Measurements from ENCODE around the gene CD68. TPM values are rescaled to one million over a fixed set of nuclear protein-coding genes. Genes with fewer than 3 reads are reported as not detected.

Gene CD68
- total and polyA plus RNA-seq, 8 donors: 23.1 to 427 (median 33.5) TPM

DNA sequence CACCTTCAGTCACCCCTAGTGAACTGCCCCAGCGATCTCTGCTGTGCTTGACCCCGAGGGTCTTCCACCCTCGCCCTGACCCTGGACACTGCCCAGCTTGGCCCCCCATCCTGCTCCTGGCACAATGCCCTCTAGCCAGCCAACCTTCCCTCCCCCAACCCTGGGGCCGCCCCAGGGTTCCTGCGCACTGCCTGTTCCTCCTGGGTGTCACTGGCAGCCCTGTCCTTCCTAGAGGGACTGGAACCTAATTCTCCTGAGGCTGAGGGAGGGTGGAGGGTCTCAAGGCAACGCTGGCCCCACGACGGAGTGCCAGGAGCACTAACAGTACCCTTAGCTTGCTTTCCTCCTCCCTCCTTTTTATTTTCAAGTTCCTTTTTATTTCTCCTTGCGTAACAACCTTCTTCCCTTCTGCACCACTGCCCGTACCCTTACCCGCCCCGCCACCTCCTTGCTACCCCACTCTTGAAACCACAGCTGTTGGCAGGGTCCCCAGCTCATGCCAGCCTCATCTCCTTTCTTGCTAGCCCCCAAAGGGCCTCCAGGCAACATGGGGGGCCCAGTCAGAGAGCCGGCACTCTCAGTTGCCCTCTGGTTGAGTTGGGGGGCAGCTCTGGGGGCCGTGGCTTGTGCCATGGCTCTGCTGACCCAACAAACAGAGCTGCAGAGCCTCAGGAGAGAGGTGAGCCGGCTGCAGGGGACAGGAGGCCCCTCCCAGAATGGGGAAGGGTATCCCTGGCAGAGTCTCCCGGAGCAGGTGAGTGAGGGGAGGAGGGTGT is 20.7 kb upstream of the CD68 start, which contains the start of gene TNFSF13:
Gene TNFSF13, plus strand, starts transcription at position 207 of the 776 bp plus-strand sequence. Its CDS starts 290 bp downstream, at position 497.
- DNase-seq: peak in 2 of 4 donors; percentile 63 to 88
- H3K4me1 ChIP-seq: peaks cover 44 to 74% of the 10 kb centered on the region in 2 donors
- peak within 1 kb of the TSS; percentile 93 to 97 for H3K27ac ChIP-seq
- peak within 1 kb of the TSS; percentile 36 to 82 for H3K4me3 ChIP-seq
- H3K27me3 ChIP-seq: no peaks in the 10 kb centered on the region
- peak; percentile 19 for ATAC-seq
- TF ChIP-seq, protein P1, sequence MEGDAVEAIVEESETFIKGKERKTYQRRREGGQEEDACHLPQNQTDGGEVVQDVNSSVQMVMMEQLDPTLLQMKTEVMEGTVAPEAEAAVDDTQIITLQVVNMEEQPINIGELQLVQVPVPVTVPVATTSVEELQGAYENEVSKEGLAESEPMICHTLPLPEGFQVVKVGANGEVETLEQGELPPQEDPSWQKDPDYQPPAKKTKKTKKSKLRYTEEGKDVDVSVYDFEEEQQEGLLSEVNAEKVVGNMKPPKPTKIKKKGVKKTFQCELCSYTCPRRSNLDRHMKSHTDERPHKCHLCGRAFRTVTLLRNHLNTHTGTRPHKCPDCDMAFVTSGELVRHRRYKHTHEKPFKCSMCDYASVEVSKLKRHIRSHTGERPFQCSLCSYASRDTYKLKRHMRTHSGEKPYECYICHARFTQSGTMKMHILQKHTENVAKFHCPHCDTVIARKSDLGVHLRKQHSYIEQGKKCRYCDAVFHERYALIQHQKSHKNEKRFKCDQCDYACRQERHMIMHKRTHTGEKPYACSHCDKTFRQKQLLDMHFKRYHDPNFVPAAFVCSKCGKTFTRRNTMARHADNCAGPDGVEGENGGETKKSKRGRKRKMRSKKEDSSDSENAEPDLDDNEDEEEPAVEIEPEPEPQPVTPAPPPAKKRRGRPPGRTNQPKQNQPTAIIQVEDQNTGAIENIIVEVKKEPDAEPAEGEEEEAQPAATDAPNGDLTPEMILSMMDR (IDR thresholded peaks at IDR 0.05): no peak
- intact Hi-C loops (cut with DNase I): no loop called here
- H3K36me3 ChIP-seq: peaks cover 0 to 15% of the 10 kb centered on the region in 2 donors
- no peaks in the 10 kb centered on the region for H3K9me3 ChIP-seq

DNA sequence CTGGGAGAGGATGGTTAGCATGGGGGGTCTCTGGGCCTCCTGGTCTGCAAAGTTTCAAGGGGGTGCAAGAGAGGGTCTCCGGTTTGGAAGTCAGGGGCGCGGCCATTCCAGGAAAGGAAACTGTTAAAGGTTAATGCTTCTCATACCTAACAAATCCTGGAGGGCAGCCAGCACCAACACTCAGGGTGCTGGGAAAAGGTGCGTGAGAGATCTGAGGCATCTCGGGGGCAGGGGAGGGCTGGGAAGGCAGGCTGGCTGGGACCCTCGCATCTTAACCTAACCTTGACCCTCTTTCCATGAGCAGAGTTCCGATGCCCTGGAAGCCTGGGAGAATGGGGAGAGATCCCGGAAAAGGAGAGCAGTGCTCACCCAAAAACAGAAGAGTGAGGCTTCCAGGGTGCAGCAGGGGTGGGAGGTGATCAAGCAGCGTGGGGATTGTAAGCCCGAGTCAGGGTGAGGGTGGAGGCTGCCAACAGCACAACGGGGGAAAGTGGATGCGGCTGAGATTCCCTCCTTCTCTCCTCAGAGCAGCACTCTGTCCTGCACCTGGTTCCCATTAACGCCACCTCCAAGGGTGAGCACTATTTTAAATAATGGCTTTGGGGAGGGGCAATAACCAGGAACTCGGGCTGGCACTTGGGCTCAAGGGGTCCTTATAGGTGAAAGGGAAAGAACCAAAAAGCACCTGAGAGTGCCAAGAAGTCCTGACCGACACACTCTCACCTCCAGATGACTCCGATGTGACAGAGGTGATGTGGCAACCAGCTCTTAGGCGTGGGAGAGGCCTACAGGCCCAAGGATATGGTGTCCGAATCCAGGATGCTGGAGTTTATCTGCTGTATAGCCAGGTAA is 19.9 kb upstream of the CD68 start:
- H3K36me3 ChIP-seq: peaks cover 0 to 23% of the 10 kb centered on the region in 2 donors
- H3K27ac ChIP-seq: peak overlapping the region; percentile 93 to 97
- TF ChIP-seq, protein P1 (IDR thresholded peaks at IDR 0.05): no peak
- ATAC-seq (peak; percentile 10), DNase-seq (peak in 1 of 4 donors; percentile 65)
- H3K9me3 ChIP-seq: no peaks in the 10 kb centered on the region
- H3K27me3 ChIP-seq: no peaks in the 10 kb centered on the region
- intact Hi-C loops (cut with DNase I): loop anchor here in 1 of 2 donors (5.0 kb wide), 2 partner anchors 47 to 202 kb away; partner anchors contain the start of gene TMEM95
- peaks cover 44 to 77% of the 10 kb centered on the region in 2 donors for H3K4me1 ChIP-seq
- H3K4me3 ChIP-seq: peak overlapping the region; percentile 36 to 82

DNA sequence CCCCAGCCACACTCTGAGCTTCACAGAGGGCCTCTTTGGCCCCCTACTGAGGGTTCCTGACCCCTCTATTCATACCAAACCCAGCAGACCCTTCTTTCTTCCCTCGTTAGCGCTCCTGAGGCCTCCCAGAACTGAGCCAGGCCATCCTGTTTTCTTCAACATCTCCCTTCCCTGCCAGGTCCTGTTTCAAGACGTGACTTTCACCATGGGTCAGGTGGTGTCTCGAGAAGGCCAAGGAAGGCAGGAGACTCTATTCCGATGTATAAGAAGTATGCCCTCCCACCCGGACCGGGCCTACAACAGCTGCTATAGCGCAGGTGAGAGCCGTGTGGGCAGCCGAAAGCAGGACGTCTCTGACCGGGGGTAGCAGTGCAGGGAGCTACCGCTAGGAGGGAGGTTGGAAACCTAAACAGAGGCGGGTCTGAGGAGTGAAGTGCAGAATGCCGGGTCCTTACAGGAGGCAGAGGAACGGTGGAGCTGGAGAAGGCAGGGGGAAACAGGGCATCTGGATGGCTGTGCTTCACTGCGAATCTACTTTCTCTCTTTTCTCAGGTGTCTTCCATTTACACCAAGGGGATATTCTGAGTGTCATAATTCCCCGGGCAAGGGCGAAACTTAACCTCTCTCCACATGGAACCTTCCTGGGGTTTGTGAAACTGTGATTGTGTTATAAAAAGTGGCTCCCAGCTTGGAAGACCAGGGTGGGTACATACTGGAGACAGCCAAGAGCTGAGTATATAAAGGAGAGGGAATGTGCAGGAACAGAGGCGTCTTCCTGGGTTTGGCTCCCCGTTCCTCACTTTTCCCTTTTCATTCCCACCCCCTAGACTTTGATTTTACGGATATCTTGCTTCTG is 19.0 kb upstream of the CD68 start:
- Histone ChIP-seq H3K4me3 (peak overlapping the region; percentile 82 to 83), H3K4me1 (peaks cover 44 to 79% of the 10 kb centered on the region in 2 donors), H3K36me3 (peaks cover 0 to 32% of the 10 kb centered on the region in 2 donors), H3K9me3 (no peaks in the 10 kb centered on the region), H3K27me3 (no peaks in the 10 kb centered on the region), H3K27ac (peak overlapping the region; percentile 93 to 97)
- intact Hi-C loops (cut with DNase I): loop anchor here in 1 of 2 donors (5.0 kb wide), 2 partner anchors 48 to 203 kb away; partner anchors contain the start of gene TMEM95
- TF ChIP-seq, protein P1 (IDR thresholded peaks at IDR 0.05): peak; percentile 38 to 66
- DNase-seq (peak in 2 of 4 donors; percentile 64 to 65), ATAC-seq (peak; percentile 34)

DNA sequence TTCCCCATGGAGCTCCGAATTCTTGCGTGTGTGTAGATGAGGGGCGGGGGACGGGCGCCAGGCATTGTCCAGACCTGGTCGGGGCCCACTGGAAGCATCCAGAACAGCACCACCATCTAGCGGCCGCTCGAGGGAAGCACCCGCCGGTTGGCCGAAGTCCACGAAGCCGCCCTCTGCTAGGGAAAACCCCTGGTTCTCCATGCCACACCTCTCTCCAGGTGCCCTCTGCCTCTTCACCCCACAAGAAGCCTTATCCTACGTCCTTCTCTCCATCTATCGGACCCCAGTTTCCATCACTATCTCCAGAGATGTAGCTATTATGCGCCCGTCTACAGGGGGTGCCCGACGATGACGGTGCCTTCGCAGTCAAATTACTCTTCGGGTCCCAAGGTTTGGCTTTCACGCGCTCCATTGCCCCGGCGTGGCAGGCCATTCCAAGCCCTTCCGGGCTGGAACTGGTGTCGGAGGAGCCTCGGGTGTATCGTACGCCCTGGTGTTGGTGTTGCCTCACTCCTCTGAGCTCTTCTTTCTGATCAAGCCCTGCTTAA is 18.3 kb upstream of the CD68 start:
- ATAC-seq: peak; percentile 78
- H3K4me3 ChIP-seq: peak overlapping the region; percentile 82 to 83
- H3K9me3 ChIP-seq: no peaks in the 10 kb centered on the region
- intact Hi-C loops (cut with DNase I): loop anchor here in 1 of 2 donors (5.0 kb wide), 2 partner anchors 49 to 204 kb away; partner anchors contain the start of gene TMEM95
- H3K27ac ChIP-seq: peak overlapping the region; percentile 93 to 97
- H3K27me3 ChIP-seq: no peaks in the 10 kb centered on the region
- TF ChIP-seq, protein P1 (IDR thresholded peaks at IDR 0.05): peak; percentile 79 to 86
- peaks cover 0 to 39% of the 10 kb centered on the region in 2 donors for H3K36me3 ChIP-seq
- peaks cover 44 to 75% of the 10 kb centered on the region in 2 donors for H3K4me1 ChIP-seq
- DNase-seq: peak; percentile 85 to 97 (median 92)

Measured in left lung (tissue), 10 donors.